Measurements from ENCODE around the gene SLC2A6. TPM values are rescaled to one million over a fixed set of nuclear protein-coding genes. Genes with fewer than 3 reads are reported as not detected.

Gene SLC2A6
- total RNA-seq, 1 donor from 2014 or later, result 24.3 TPM

DNA sequence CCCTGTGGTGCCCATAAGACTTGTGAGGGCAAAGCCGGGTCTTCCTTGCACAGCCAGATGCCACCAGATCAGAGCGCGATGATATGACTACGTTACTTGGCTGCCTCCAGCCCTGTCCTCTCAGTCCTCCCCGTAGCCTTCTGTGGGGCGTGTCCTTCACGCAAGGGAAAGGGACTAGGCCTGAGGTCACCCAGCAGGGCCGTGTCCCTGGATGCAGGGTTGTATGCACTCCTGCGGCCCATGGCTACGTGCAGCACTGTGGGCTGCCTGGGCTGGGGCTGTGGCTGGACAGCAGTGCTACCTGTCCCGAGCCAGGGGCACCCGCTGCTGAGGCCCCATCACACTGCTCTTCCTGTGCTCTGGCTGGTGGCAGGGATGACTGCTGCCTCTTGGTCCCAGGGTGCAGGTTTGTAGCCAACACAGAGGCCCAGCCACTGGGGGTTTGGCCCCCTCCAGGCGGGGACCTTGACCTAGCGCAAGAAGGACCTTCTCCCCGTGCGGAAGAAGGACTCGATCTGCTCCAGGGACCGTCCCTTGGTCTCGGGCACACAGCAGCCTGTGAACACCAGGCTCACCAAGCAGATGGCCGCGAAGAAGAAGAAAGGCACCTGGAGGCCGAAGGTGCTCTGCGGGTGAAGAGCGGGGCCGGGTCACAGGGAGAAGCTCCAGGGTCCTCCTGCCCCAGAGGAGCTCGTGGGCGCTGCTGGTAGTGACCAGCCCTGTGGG is 7.2 kb downstream of the SLC2A6 start:
- no peak for FAIRE-seq
- H3K27ac Mint-ChIP-seq (ENCODE audit: unreplicated experiment), result no peak overlapping the region
- no peak for DNase-seq (ENCODE audit: low read depth)

DNA sequence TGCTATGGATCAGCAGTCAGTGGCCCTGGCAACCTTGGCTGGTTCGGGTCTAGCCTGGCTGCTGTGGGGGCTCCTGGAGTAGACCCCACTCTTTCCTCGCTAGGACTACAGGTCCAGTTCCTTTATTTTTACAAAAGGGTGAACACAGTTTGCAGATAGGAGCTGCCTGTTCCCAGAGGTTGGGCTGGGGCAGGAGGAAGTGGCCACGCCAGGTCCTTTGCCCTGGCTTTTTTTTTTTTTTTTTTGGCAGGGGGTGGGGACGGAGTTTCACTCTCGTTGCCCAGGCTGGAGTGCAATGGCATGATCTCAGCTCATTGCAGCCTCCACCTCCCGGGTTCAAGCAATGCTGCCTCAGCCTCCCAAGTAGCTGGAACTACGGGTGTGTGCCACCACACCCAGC is 7.9 kb downstream of the SLC2A6 start:
- H3K27ac ChIP-seq (ENCODE audit: low read depth, low read length), result no peak overlapping the region
- Mint-ChIP-seq H3K4me3 (ENCODE audit: unreplicated experiment) (no peak overlapping the region), H3K9me3 (ENCODE audit: unreplicated experiment) (no peaks in the 10 kb centered on the region), H3K27me3 (ENCODE audit: low read depth, unreplicated experiment) (no peaks in the 10 kb centered on the region), H3K36me3 (ENCODE audit: low read depth, unreplicated experiment) (peaks cover 2% of the 10 kb centered on the region), H3K4me1 (ENCODE audit: low read depth, unreplicated experiment) (no peaks in the 10 kb centered on the region), H3K27ac (ENCODE audit: unreplicated experiment) (no peak overlapping the region)
- H3K4me1 ChIP-seq (ENCODE audit: insufficient read depth, low read length), result no peaks in the 10 kb centered on the region
- TF ChIP-seq, protein P1, sequence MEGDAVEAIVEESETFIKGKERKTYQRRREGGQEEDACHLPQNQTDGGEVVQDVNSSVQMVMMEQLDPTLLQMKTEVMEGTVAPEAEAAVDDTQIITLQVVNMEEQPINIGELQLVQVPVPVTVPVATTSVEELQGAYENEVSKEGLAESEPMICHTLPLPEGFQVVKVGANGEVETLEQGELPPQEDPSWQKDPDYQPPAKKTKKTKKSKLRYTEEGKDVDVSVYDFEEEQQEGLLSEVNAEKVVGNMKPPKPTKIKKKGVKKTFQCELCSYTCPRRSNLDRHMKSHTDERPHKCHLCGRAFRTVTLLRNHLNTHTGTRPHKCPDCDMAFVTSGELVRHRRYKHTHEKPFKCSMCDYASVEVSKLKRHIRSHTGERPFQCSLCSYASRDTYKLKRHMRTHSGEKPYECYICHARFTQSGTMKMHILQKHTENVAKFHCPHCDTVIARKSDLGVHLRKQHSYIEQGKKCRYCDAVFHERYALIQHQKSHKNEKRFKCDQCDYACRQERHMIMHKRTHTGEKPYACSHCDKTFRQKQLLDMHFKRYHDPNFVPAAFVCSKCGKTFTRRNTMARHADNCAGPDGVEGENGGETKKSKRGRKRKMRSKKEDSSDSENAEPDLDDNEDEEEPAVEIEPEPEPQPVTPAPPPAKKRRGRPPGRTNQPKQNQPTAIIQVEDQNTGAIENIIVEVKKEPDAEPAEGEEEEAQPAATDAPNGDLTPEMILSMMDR (IDR thresholded peaks at IDR 0.05; ENCODE audit: insufficient read depth, low read depth, low read length), result no peak
- FAIRE-seq, result no peak
- DNase-seq (ENCODE audit: low read depth), result no peak
- no peaks in the 10 kb centered on the region for H3K36me3 ChIP-seq (ENCODE audit: insufficient read depth, low read length)
- H4K20me1 ChIP-seq (ENCODE audit: insufficient read depth, low read length), result peaks cover 8% of the 10 kb centered on the region
- H3K4me3 ChIP-seq (ENCODE audit: insufficient read depth, low read depth, low read length), result no peak overlapping the region
- no peaks in the 10 kb centered on the region for H3K79me2 ChIP-seq (ENCODE audit: insufficient read depth, low read length)
- H2AFZ ChIP-seq (ENCODE audit: low read depth, low read length), result no peak overlapping the region
- no peaks in the 10 kb centered on the region for H3K9me3 ChIP-seq (ENCODE audit: insufficient read depth, low read depth, low read length)
- H3K4me2 ChIP-seq (ENCODE audit: low read length), result no peak overlapping the region
- no peaks in the 10 kb centered on the region for H3K27me3 ChIP-seq (ENCODE audit: insufficient read depth, low read length)
- H3K9ac ChIP-seq (ENCODE audit: low read length), result no peak overlapping the region

More for the DNA sequence above, 7.2 kb downstream of the SLC2A6 start:
- H3K36me3 ChIP-seq (ENCODE audit: insufficient read depth, low read length), result no peaks in the 10 kb centered on the region
- no peak overlapping the region for H3K4me2 ChIP-seq (ENCODE audit: low read length)
- H3K9me3 Mint-ChIP-seq (ENCODE audit: unreplicated experiment), result no peaks in the 10 kb centered on the region
- no peaks in the 10 kb centered on the region for H3K4me1 Mint-ChIP-seq (ENCODE audit: low read depth, unreplicated experiment)
- no peaks in the 10 kb centered on the region for H3K9me3 ChIP-seq (ENCODE audit: insufficient read depth, low read depth, low read length)
- no peaks in the 10 kb centered on the region for H3K4me1 ChIP-seq (ENCODE audit: insufficient read depth, low read length)
- no peak overlapping the region for H3K4me3 ChIP-seq (ENCODE audit: insufficient read depth, low read depth, low read length)
- H3K79me2 ChIP-seq (ENCODE audit: insufficient read depth, low read length), result no peaks in the 10 kb centered on the region
- no peak overlapping the region for H3K4me3 Mint-ChIP-seq (ENCODE audit: unreplicated experiment)
- peaks cover 8% of the 10 kb centered on the region for H4K20me1 ChIP-seq (ENCODE audit: insufficient read depth, low read length)
- no peaks in the 10 kb centered on the region for H3K27me3 Mint-ChIP-seq (ENCODE audit: low read depth, unreplicated experiment)
- no peak overlapping the region for H2AFZ ChIP-seq (ENCODE audit: low read depth, low read length)
- no peak overlapping the region for H3K9ac ChIP-seq (ENCODE audit: low read length)
- TF ChIP-seq, protein P1 (IDR thresholded peaks at IDR 0.05; ENCODE audit: insufficient read depth, low read depth, low read length), result no peak
- no peak for TF ChIP-seq EZH2 (IDR thresholded peaks at IDR 0.05; ENCODE audit: insufficient read depth, low read length)
- no peaks in the 10 kb centered on the region for H3K27me3 ChIP-seq (ENCODE audit: insufficient read depth, low read length)
- no peak overlapping the region for H3K27ac ChIP-seq (ENCODE audit: low read depth, low read length)
- peaks cover 2% of the 10 kb centered on the region for H3K36me3 Mint-ChIP-seq (ENCODE audit: low read depth, unreplicated experiment)

DNA sequence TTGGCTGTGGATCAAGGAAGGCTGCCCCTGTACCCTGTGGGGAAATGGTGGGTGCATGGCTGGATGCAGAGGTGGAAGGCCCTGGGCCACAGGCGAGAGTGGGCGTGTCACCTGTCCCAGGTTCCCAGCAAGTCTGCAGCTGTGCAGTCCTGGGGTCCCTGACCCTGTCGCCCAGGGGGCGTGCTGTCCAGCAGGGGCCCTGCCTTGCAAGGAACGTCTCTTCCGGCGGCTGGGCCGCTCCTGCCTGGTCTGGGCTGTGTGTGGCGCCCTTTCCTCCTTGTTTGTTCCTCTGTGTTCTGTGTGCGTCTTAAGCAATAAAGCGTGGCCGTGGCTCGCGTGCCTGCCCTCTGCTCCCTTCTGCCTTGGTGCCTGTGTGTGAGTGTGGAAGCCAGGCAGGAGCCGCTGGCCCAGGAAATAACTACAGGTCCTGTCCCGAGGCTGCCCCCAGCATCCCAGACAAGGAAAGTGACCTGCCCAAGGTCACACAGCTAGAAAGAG is 8.4 kb downstream of the SLC2A6 start:
- no peak overlapping the region for H2AFZ ChIP-seq (ENCODE audit: low read depth, low read length)
- peaks cover 5% of the 10 kb centered on the region for H4K20me1 ChIP-seq (ENCODE audit: insufficient read depth, low read length)
- H3K79me2 ChIP-seq (ENCODE audit: insufficient read depth, low read length), result no peaks in the 10 kb centered on the region
- H3K4me1 ChIP-seq (ENCODE audit: insufficient read depth, low read length), result no peaks in the 10 kb centered on the region
- H3K27me3 Mint-ChIP-seq (ENCODE audit: low read depth, unreplicated experiment), result no peaks in the 10 kb centered on the region
- FAIRE-seq (no peak), DNase-seq (ENCODE audit: low read depth) (no peak)
- H3K4me3 Mint-ChIP-seq (ENCODE audit: unreplicated experiment), result no peak overlapping the region
- no peaks in the 10 kb centered on the region for H3K36me3 ChIP-seq (ENCODE audit: insufficient read depth, low read length)
- H3K9me3 Mint-ChIP-seq (ENCODE audit: unreplicated experiment), result no peaks in the 10 kb centered on the region
- no peaks in the 10 kb centered on the region for H3K4me1 Mint-ChIP-seq (ENCODE audit: low read depth, unreplicated experiment)
- no peak overlapping the region for H3K4me2 ChIP-seq (ENCODE audit: low read length)
- H3K27ac ChIP-seq (ENCODE audit: low read depth, low read length), result no peak overlapping the region
- H3K4me3 ChIP-seq (ENCODE audit: insufficient read depth, low read depth, low read length), result no peak overlapping the region
- H3K27ac Mint-ChIP-seq (ENCODE audit: unreplicated experiment), result no peak overlapping the region
- H3K27me3 ChIP-seq (ENCODE audit: insufficient read depth, low read length), result no peaks in the 10 kb centered on the region
- H3K9me3 ChIP-seq (ENCODE audit: insufficient read depth, low read depth, low read length), result no peaks in the 10 kb centered on the region
- TF ChIP-seq, protein P1 (IDR thresholded peaks at IDR 0.05; ENCODE audit: insufficient read depth, low read depth, low read length), result no peak
- TF ChIP-seq EZH2 (IDR thresholded peaks at IDR 0.05; ENCODE audit: insufficient read depth, low read length), result no peak
- H3K36me3 Mint-ChIP-seq (ENCODE audit: low read depth, unreplicated experiment), result peaks cover 2% of the 10 kb centered on the region
- no peak overlapping the region for H3K9ac ChIP-seq (ENCODE audit: low read length)

Measured in astrocyte (in vitro differentiated cells and primary cell).